H9 (cell line): ENCODE data around the gene CUEDC1. TPM values are rescaled to one million over a fixed set of nuclear protein-coding genes. Genes with fewer than 3 reads are reported as not detected.

Experiments used
- DNase-seq: peaks from one replicate; pipeline ENCODE4 v3.0.0-alpha.2; 2017
- H2AFZ ChIP-seq: one replicate; pipeline ENCODE4 v1.6.1; 2013; ENCODE audit warnings: mild to moderate bottlenecking, low read length, control low read depth, moderate library complexity
- H2AK5ac ChIP-seq: 2 replicates; pipeline ENCODE4 v1.6.1; 2013; ENCODE audit warnings: low read length, control low read depth, mixed read lengths; ENCODE audit not compliant: insufficient read length
- H2BK120ac ChIP-seq: one replicate; pipeline ENCODE4 v1.6.1; 2013; ENCODE audit warnings: low read depth, mild to moderate bottlenecking, low read length, control low read depth, inconsistent platforms; ENCODE audit not compliant: poor library complexity, severe bottlenecking
- H2BK12ac ChIP-seq: 2 replicates; pipeline ENCODE4 v1.6.1; 2013; ENCODE audit warnings: low read length, control low read depth, mixed read lengths, low read depth; ENCODE audit not compliant: insufficient read length
- H2BK15ac ChIP-seq: 2 replicates; pipeline ENCODE4 v1.6.1; 2013; ENCODE audit warnings: low read depth, low read length, control low read depth
- H2BK20ac ChIP-seq: one replicate; pipeline ENCODE4 v1.6.1; 2013; ENCODE audit warnings: low read depth, mild to moderate bottlenecking, low read length, control low read depth, inconsistent platforms; ENCODE audit not compliant: poor library complexity, severe bottlenecking
- H2BK5ac ChIP-seq: 2 replicates; pipeline ENCODE4 v1.6.1; 2013; ENCODE audit warnings: low read length, control low read depth, mixed read lengths; ENCODE audit not compliant: insufficient read length
- H3K14ac ChIP-seq: 2 replicates; pipeline ENCODE4 v1.6.1; 2013; ENCODE audit warnings: low read length, control low read depth; ENCODE audit not compliant: insufficient read depth
- H3K18ac ChIP-seq: 2 replicates; pipeline ENCODE4 v1.6.1; 2013; ENCODE audit warnings: low read depth, mild to moderate bottlenecking, mixed read lengths, low read length, control low read depth; ENCODE audit not compliant: insufficient read length
- H3K23ac ChIP-seq: 2 replicates; pipeline ENCODE4 v1.6.1; 2013; ENCODE audit warnings: low read length, control low read depth, mixed read lengths, low read depth; ENCODE audit not compliant: insufficient read length
- H3K23me2 ChIP-seq: 2 replicates; pipeline ENCODE4 v1.6.1; 2013; ENCODE audit warnings: low read depth, mild to moderate bottlenecking, mixed read lengths, low read length, control low read depth; ENCODE audit not compliant: insufficient read length, poor library complexity, severe bottlenecking
- H3K27ac ChIP-seq: 2 replicates; pipeline ENCODE4 v1.5.1; 2013; ENCODE audit warnings: low read length, control low read depth, mixed read lengths, low read depth; ENCODE audit not compliant: insufficient read length
- H3K27me3 ChIP-seq: 2 replicates; pipeline ENCODE4 v1.6.1; 2013; ENCODE audit warnings: low read length, control low read depth, inconsistent platforms; ENCODE audit not compliant: insufficient read depth
- H3K4ac ChIP-seq: 2 replicates; pipeline ENCODE4 v1.6.1; 2013; ENCODE audit warnings: low read depth, mild to moderate bottlenecking, control low read depth, inconsistent platforms, low read length, moderate library complexity
- H3K4me1 ChIP-seq: 2 replicates; pipeline ENCODE4 v1.6.1; 2013; ENCODE audit warnings: low read length, control low read depth, inconsistent platforms; ENCODE audit not compliant: insufficient read depth
- H3K4me2 ChIP-seq: 2 replicates; pipeline ENCODE4 v1.6.1; 2013; ENCODE audit warnings: low read length, control low read depth, mixed read lengths; ENCODE audit not compliant: insufficient read length, insufficient read depth
- H3K56ac ChIP-seq: 2 replicates; pipeline ENCODE4 v1.6.1; 2013; ENCODE audit warnings: low read depth, mild to moderate bottlenecking, mixed read lengths, low read length, control low read depth; ENCODE audit not compliant: insufficient read length
- H3K79me1 ChIP-seq: 2 replicates; pipeline ENCODE4 v1.6.1; 2013; ENCODE audit warnings: low read depth, mild to moderate bottlenecking, moderate library complexity, low read length, control low read depth, inconsistent platforms; ENCODE audit not compliant: insufficient read depth, poor library complexity, severe bottlenecking
- H3K79me2 ChIP-seq: 2 replicates; pipeline ENCODE4 v1.6.1; 2013; ENCODE audit warnings: low read length, control low read depth, inconsistent platforms; ENCODE audit not compliant: insufficient read depth
- H3K9ac ChIP-seq: 2 replicates; pipeline ENCODE4 v1.6.1; 2013; ENCODE audit warnings: low read length, control low read depth, mixed read lengths; ENCODE audit not compliant: insufficient read length; ENCODE audit errors: extremely low read depth
- H3K9me3 ChIP-seq: one replicate; pipeline ENCODE4 v1.6.1; 2013; ENCODE audit warnings: low read depth, low read length, inconsistent platforms; ENCODE audit not compliant: control insufficient read depth
- H3T11ph ChIP-seq: one replicate; pipeline ENCODE4 v1.6.1; 2013; ENCODE audit warnings: mild to moderate bottlenecking, low read length, control low read depth, inconsistent platforms
- H4K20me1 ChIP-seq: one replicate; pipeline ENCODE4 v1.6.1; 2013; ENCODE audit not compliant: control insufficient read depth, insufficient read length, insufficient read depth
- H4K5ac ChIP-seq: 2 replicates; pipeline ENCODE4 v1.6.1; 2013; ENCODE audit warnings: low read depth, mild to moderate bottlenecking, mixed read lengths, low read length, control low read depth; ENCODE audit not compliant: insufficient read length
- H4K8ac ChIP-seq: replicated peaks from 2 replicates; pipeline ENCODE4 v1.6.1; 2013; ENCODE audit warnings: low read length, control low read depth, mixed read lengths, low read depth; ENCODE audit not compliant: insufficient read length
- H4K91ac ChIP-seq: 2 replicates; pipeline ENCODE4 v1.6.1; 2013; ENCODE audit warnings: low read depth, mild to moderate bottlenecking, moderate library complexity, mixed read lengths, low read length, control low read depth; ENCODE audit not compliant: insufficient read length
- H3K27ac Mint-ChIP-seq, 3 experiments: 2 replicates in 2 of 3; 3 replicates in 1 of 3; pipeline ENCODE4 v1.8.0; 2020 to 2021; ENCODE audit warnings: mixed read lengths in 3 of 3, mild to moderate bottlenecking in 1 of 3, moderate library complexity in 1 of 3
- H3K27me3 Mint-ChIP-seq: 2 replicates; pipeline ENCODE4 v1.8.0; 2021; ENCODE audit warnings: low read depth, mild to moderate bottlenecking, moderate library complexity, mixed read lengths
- H3K36me3 Mint-ChIP-seq, 3 experiments: 2 replicates in 2 of 3; 3 replicates in 1 of 3; pipeline ENCODE4 v1.8.0; 2020 to 2021; ENCODE audit warnings: low read depth in 3 of 3, mixed read lengths in 3 of 3; ENCODE audit not compliant: insufficient read depth in 1 of 3
- H3K4me1 Mint-ChIP-seq, 2 experiments: 2 replicates each; pipeline ENCODE4 v1.8.0; 2020; ENCODE audit warnings: mixed read lengths in 2 of 2
- H3K4me3 Mint-ChIP-seq, 2 experiments: 2 replicates in 1 of 2; 3 replicates in 1 of 2; pipeline ENCODE4 v1.8.0; 2020 to 2021; ENCODE audit warnings: mild to moderate bottlenecking in 2 of 2, mixed read lengths in 2 of 2, moderate library complexity in 1 of 2
- H3K9me3 Mint-ChIP-seq, 2 experiments: 2 replicates in 1 of 2; 3 replicates in 1 of 2; pipeline ENCODE4 v1.8.0; 2020; ENCODE audit warnings: mild to moderate bottlenecking in 2 of 2, mixed read lengths in 2 of 2, moderate library complexity in 1 of 2
- CTCF ChIP-seq: fragments of 200-600 bp; sonication (generic); conservative IDR thresholded peaks from 3 replicates; pipeline ENCODE4 v1.8.0; 2021; ENCODE audit warnings: antibody characterized with exemption, mild to moderate bottlenecking
- WGBS: extraction: QIAGEN DNeasy Blood & Tissue Kit; methylation state at CpG from one replicate; pipeline ENCODE4 v1.1.7; 2013; ENCODE audit warnings: missing lambda C conversion rate, low lambda C conversion rate, mixed read lengths; ENCODE audit not compliant: insufficient read length; ENCODE audit errors: extremely low coverage; 5-methylcytosine and 5-hydroxymethylcytosine counted together
- total RNA-seq: library from RNA; stranded (reverse); gene quantifications from 2 replicates; pipeline ENCODE4 v1.2.1, GENCODE V29; 2021

Gene CUEDC1
- total RNA-seq, 1 experiment from 2014 or later, result 7.3 TPM

DNA sequence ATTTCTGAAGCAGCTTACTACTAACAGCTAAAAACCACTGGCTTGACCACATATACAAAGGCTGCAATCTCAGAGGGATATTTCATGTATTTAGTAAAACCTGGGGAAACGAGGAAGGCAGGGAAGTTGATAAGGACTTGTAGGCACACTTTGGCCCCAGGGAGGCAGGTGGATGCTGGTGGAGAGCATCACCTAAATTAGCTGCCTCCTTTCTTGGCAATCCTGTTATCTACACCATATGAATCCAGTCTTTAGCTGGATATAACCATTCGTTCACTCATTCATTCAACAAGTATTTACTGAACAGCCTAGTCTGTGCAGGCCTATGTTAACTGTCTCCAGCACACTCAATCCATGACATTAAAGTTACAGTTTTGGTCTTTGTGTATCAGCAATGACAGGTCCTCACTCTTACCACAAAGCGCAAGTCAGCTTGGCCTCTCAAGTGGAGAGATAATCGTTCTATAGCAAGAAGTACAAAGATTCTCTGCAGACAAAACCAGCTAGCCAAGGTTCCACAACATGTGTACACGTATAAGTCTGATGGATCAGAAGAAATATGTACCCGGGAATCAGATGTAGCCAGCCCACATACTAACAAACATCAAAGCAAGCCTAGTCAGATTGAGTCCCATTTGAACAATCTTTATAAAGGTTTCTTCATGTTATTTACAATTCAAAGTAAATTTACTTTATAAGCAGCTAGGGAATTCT lies 116.2 kb downstream of the CUEDC1 start:
- no CpG with 5 or more reads among the region's 6 CpGs for WGBS
- no peak overlapping the region for H3K27ac Mint-ChIP-seq

More for the DNA sequence above, 116.2 kb downstream of the CUEDC1 start:
- no peak overlapping the region for H3K23ac ChIP-seq
- no peak overlapping the region for H2AK5ac ChIP-seq
- no peak overlapping the region for H2BK120ac ChIP-seq
- no peak overlapping the region for H3K9ac ChIP-seq
- H4K8ac ChIP-seq, result no peak overlapping the region
- no peak overlapping the region for H3K14ac ChIP-seq
- H3K4ac ChIP-seq, result no peak overlapping the region
- H3K23me2 ChIP-seq, result no peaks in the 10 kb centered on the region
- no peaks in the 10 kb centered on the region; the same call in 1 of the 2 replicates for H3K4me1 ChIP-seq
- H3K36me3 Mint-ChIP-seq, result peaks cover 10 to 35% (median 19%) of the 10 kb centered on the region in 3 experiments; a peak in 6 of 7 replicates
- H3K9me3 ChIP-seq, result no peaks in the 10 kb centered on the region
- no peak overlapping the region for H3T11ph ChIP-seq
- no peak overlapping the region for H2BK20ac ChIP-seq
- no peaks in the 10 kb centered on the region for H3K27me3 ChIP-seq
- no peaks in the 10 kb centered on the region for H3K79me1 ChIP-seq
- no peaks in the 10 kb centered on the region for H3K9me3 Mint-ChIP-seq
- H2BK5ac ChIP-seq, result no peak overlapping the region
- no peaks in the 10 kb centered on the region for H4K20me1 ChIP-seq
- H3K27ac ChIP-seq, result no peak overlapping the region
- no peak overlapping the region for H2AFZ ChIP-seq
- no peak overlapping the region for H3K4me2 ChIP-seq
- H3K18ac ChIP-seq, result no peak overlapping the region
- no peaks in the 10 kb centered on the region for H3K79me2 ChIP-seq
- H4K91ac ChIP-seq, result no peak overlapping the region
- no peak overlapping the region for H3K4me3 Mint-ChIP-seq
- H3K4me1 Mint-ChIP-seq, result peaks cover 5% of the 10 kb centered on the region in 2 experiments
- H3K56ac ChIP-seq, result no peak overlapping the region
- H2BK12ac ChIP-seq, result no peak overlapping the region
- H2BK15ac ChIP-seq, result no peak overlapping the region
- no peak overlapping the region for H4K5ac ChIP-seq
- no peak for DNase-seq
- no peaks in the 10 kb centered on the region for H3K27me3 Mint-ChIP-seq
- TF ChIP-seq CTCF, result no peak
